GM18861 (cell line): ENCODE data around the gene NPR2.

Experiments used
- ATAC-seq: cut with Tn5 transposase; IDR thresholded peaks from one replicate; pipeline ENCODE4 v1.9.1; 2021; ENCODE audit not compliant: unreplicated experiment

NPR2 gene

DNA sequence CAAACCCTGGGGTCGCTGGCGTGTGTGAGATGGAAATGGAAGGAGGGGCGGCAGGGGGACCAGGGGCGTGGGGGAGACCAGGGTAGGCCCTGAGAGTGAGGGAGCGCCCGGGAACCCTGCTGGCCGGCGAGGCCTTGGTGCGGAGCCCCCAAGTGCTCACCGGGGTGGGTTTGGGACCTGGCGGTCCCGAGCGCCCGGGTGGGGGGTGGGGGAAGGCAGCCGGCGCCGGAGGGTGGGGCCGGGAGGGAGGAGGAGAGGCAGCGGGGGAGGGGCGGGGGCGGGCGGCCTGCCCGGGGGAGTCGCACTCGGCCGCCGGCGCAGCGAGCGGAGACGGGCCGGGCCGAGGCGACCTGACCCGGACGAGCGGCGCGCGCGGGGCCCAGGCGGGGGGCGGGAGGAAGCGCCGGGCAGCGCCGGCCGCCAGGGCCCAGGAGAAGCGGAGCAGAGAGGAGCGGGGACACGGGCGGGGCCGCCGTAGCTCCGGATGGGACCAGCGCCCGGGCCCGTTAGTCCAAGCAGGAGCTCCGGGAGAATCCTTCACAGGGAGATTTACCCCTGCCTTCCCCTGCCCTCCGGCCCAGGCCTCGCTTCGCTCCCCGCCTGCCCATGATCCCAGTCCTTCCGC is at the start of gene NPR2:
Gene NPR2 (plus strand): TSS at position 295 of the 625 bp plus-strand sequence. CDS start 818 bp downstream, outside the sequence.
- ATAC-seq, result no peak

DNA sequence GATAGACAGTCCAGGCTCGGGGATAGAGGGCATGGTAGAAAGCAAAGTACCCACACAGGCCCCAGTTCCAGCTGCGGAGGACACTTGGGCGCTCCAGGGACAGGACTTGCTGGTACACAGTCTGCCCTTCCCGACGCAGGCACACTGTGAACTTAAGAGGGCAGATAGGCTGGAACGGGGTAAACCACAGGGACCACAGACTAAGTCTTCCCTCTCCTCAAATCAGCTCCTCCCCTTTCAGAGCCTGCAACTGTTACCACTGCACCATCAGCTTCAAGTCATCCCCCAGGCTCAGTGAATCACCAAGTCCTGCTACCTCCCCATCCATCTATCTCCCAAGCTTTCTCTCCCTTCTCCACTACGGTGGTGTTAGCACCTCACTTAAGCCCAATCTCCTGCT is 49.7 kb upstream of the NPR2 start:
- no peak for ATAC-seq

- ATAC-seq, result no peak
Measured at GRCh38 chr9:35743452-35743851, 47.9 kb upstream of the NPR2 start.

DNA sequence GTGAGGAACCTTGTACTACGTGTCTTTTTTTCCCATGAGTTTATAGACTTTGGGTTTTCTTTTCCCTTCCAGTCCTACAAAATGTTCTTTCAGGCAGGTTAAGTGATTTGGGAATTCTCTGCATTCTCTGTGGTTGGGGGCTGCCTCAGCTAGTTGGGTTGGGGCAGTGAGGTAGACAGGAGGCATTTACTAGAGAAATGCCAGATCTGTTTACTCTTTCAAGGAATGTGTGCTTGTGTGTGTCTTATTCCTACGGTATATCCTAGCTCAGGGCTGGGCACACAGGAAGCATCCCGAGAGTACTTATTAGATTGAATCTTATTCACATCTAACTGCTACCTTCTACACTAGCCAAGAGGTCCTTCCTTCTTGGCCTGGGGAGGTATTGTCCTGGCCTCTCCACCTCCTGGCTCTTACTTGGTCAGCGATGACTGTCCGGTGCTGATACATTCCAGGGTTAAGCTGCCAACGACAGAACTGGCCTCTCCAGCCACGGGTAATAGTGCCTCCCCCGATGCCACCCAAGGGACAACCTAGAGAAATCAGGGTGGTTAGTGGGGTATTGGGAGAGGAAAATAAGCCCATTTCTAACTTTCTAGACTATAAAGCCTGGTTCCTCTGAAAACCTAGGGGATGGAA is 47.4 kb upstream of the NPR2 start:
- no peak for ATAC-seq

DNA sequence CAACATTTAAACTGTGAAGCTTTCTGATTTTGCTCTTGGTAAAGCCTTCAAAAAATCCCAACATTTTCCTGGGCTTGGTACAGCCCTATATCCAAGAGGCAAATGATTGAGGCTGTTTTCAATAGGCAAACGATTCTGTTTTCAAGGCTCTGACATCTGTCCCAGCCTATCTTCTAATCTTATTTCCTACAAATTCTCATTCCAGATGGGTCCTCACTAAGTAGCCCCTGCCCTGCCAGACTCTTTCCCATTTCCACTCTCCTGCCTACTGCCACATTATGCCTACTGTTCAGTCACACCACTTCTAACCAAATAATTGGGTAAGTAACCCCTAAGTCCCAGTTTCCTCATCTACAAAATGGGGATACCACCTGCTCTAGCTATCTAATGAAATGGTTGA is 45.8 kb upstream of the NPR2 start:
- ATAC-seq, result no peak

GRCh38 chr9:35746583-35746982 is 44.8 kb upstream of the NPR2 start:
- no peak for ATAC-seq

GRCh38 chr9:35748242-35748857 is 43.0 kb upstream of the NPR2 start:
- no peak for ATAC-seq

DNA sequence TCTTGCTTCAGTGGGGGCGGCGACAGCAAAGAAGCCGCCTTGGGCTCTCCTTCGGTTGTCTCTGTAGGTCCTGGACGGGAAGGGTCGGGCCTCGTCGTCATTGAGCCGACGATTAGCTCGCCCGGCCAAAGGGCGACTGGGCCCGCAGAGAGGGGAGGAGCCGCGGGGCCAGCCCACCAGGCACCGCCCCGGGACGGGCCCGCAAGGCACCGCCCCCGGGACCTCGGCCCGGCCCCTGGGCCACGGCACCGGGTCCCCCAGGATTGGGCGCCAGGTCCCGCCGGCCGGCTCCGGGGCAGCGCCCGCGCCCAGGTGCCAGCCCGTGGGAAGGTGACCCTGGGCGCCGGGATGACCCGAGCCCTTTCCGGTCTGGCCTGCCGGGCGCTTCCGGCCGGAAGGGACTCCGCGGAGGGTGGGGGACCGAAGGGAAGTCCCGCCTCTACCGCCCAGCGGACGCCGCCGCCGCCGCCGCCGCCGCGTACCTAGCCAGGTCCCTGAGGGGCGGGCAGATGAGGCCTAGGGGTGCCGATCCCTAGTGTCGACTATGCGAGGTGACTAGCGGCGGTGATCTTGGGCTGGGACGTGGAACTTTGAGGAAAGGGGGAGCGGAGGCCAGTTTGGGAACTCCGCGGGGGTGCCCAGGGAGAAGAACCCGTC is 42.4 kb upstream of the NPR2 start, which contains the start of the genes GBA2 and RGP1:
Gene GBA2 (minus strand): TSS at position 371 of the 657 bp plus-strand sequence. CDS start 524 bp downstream, outside the sequence.
Gene RGP1 (plus strand): TSS at position 430 of the 657 bp plus-strand sequence. CDS start 469 bp downstream, outside the sequence.
- peak; percentile 63 for ATAC-seq

GRCh38 chr9:35749515-35750255 is 41.7 kb upstream of the NPR2 start:
- ATAC-seq, result peak; percentile 6

DNA sequence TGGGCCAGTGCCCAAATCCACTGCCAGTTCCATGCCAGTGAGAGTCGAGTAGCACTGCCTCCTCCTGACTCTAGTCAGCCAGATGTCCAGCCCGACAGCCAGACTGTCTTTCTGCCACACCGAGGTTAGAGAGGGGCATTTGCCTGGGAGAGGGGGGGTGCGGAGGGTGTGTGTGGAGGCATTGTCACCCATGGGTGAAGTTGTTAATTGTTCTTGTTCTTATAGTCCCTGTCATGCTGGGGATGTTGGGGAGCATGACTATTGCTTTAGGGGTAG is 41.2 kb upstream of the NPR2 start:
- no peak for ATAC-seq

DNA sequence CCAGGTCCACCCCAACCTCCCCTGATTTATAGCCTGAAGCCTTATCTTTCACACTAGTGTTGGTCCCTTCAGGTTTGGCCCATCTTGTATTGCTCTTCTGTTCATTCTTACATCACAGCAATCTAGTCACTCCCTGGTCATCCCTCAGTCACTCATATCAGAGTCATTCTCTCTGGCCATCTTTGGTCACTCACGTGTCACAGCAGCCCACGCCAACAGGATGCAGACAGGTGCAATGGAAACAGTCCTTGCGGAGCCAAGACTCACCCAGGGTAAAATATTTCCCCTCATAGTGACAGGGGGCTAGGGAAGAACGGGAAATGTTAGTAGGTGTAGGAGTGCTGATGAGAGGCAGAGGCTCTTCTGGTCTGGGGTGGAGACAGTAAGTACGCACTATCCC is 37.9 kb upstream of the NPR2 start:
- ATAC-seq, result no peak

- ATAC-seq, result no peak
Measured at GRCh38 chr9:35754264-35754663, 37.1 kb upstream of the NPR2 start, which contains the start of gene MSMP. TSS of gene MSMP (minus strand) at chr9:35754276. CDS start at chr9:35754129, 147 bp downstream.

GRCh38 chr9:35755071-35755470 is 36.3 kb upstream of the NPR2 start:
- ATAC-seq, result no peak

DNA sequence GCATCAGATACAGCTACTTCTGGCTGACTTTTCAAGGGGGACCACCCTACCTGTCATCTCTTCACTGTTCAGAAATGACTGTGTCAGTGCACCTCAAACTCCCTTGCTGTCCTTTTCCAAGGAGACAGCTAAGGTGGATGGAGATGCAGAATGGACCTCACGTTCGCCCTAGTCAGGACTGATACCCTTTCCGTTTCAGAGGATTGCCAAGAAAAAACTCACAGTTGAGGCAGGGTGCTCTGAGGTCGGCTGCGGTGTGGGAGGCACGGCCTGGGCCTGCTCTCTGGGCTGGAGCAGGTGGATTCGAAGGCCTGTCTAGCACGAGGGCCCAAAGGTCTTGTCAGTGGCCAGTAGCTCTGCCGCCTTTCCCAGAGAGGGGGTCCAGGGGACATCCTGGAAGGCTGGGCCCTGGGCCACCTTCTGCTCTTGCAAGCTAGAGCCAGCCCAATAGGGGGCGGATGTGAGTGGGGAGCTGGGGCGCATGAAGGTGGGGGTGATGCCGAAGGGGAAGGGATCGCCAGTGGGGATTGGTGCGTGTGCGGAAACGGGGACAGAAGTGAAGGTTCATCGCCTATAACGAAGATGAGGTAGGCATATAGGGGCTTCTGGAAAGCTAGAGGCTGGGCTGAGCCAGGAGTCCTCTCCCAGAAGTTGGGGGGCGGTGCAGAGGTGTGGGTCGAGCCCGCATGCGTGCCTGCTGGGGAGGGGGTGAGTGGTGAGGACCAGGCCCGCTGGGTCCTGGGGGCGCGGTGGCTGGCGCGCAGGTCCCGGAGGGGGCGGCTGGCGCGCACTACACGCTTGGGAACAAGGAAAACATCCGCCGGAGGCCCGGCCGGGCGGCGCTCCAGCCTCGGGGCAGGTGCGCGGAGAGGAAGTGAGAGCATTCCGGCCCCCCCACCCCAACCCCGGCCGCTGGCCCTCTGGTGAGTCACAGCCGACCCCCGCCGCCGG is 34.8 kb upstream of the NPR2 start:
- peak; percentile 31 for ATAC-seq

DNA sequence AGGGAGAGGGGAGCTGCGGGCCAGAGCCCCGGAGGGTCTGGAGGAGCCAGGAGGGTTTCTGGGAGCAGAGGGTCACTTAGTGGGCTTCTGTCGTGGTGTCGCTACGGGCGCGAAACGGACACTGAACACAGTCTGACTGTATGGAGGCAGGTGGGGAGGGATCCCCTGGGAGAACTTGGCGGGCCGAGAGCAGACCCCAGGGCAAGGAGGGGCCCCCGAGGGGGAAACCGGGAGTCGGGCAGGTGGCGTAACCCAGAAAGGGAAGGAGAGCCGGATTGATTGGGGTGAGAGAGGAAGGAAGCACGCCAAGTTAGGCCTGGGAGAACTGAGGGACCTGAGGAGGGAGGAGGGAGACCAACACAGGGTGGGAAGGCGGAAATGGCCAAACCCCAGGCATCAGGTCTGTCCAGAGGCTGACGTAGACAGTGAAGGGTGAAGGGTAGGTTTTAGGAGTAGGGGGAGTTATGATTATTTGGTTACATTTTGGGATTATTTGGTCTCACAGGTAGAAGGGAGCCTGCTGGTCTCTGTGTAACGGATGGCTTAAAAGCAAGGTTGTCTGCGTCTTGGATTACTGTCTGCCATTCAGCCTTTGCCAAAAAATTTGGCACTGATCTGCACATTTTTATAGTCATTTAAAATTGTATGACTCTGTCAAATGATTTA is 34.0 kb upstream of the NPR2 start:
- peak; percentile 22 for ATAC-seq

DNA sequence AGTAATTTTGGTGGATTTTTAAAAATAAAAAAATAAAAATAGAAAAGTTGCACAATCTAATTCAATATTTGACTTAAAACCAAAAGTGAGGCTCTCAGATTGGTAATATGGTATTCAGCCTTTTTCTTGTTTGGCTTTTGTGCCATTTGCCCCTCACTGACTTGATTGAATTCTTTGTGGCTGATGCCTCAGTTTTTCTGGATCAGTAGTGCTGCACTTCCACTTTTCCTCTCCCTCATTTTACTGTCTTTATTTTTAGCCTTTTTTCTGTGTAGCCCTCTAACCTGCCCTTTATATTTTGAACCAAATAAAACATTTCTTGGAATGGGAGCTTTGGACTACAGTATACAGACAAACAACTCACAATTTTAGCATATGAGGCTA is 33.5 kb upstream of the NPR2 start:
- ATAC-seq, result no peak

- no peak for ATAC-seq
Measured at GRCh38 chr9:35758475-35759050, 32.8 kb upstream of the NPR2 start.

GRCh38 chr9:35759795-35760194 is 31.6 kb upstream of the NPR2 start:
- ATAC-seq, result no peak

GRCh38 chr9:35760651-35761050 is 30.7 kb upstream of the NPR2 start:
- ATAC-seq, result no peak
